Endometrial microvascular endothelial cells (primary cell): ENCODE measurements around the gene LRMDA. TPM values are rescaled to one million over a fixed set of nuclear protein-coding genes. Genes with fewer than 3 reads are reported as not detected.

Experiments used
- in situ Hi-C: cut with HindIII; loops from 2 replicates; pipeline ENCODE4 v1.10.0; 2017; ENCODE audit warnings: low sequenced_read_pairs, low pct_unique_long_range_greater_than_20kb; ENCODE audit errors: inconsistent ontology term
- total RNA-seq: library from RNA; depleted of rRNA; stranded (reverse); fragments of >200 nt; gene quantifications from one replicate; pipeline ENCODE4 v1.2.3, GENCODE V29; 2015; ENCODE audit errors: inconsistent ontology term

The LRMDA gene
- total RNA-seq, 1 donor from 2014 or later = 1.2 TPM

DNA sequence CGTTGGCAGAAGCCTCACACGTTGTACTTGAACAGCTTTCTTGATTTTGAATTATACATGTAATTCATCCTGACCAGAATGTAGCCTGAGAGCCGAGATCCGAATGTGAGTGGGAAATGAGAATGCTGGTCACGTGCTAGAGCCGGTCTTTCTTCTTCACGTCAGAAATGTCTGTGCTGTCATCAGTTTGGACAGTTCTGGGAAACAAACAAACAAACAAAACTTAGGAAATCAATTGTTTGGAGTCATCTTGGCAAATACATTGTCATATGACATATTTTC lies 729.8 kb downstream of the LRMDA start:
- in situ Hi-C loops = no loop called here

DNA sequence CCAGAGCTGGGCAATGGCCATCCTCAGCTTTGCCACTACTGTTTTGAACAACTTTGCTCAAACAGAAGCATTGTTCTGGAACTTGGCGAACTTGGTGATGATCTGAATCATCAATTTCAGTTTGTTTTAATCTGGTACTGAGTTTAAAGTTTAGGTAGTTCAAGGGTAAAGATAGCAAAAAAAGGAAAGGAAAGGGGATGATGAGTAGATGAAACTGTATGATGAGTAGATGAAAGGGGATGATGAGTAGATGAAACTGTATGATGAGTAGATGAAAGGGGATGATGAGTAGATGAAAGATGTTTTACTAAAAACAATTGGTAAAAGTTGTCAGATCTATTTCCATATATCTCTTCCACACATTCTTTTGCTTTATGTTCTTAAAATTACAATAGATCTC lies 737.0 kb downstream of the LRMDA start:
- in situ Hi-C loops = no loop called here

DNA sequence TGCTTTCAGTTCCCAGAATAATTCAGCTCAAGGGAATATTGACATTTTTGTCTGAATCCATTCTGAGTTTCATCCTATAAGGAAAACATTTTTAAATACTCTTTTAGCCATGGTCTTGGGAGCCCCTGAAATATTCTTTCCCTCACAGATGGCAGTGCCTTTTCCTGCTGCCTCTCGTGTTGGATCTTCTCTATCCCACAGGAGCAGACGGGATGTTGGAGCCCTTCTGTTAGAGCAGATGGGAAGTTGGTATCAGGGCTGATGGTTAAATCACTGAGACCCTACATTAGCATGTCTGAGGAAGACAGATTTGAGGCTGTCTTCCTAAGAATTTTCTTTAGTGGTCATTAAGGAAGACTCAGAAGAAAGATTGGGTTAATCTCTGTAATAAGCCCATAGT lies 737.8 kb downstream of the LRMDA start:
- in situ Hi-C loops = no loop called here

DNA sequence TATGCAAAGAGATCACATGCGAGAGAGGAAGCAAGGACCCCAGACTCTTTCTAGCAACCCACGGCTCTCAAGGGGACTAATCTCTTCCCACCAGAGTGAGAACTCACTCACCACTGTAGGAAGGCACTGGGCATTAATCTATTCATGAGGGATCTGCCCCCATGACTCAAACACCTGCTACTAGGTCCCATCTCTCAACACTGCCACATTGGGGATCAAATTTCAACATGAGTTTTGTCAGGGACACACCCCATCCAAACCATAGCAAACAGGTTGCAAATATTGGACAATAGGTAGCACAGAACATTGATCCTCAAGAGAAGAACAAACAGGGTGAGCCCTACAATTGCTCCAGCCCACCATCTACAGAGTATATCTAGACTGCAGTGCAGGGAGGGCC lies 740.6 kb downstream of the LRMDA start:
- in situ Hi-C loops = no loop called here

DNA sequence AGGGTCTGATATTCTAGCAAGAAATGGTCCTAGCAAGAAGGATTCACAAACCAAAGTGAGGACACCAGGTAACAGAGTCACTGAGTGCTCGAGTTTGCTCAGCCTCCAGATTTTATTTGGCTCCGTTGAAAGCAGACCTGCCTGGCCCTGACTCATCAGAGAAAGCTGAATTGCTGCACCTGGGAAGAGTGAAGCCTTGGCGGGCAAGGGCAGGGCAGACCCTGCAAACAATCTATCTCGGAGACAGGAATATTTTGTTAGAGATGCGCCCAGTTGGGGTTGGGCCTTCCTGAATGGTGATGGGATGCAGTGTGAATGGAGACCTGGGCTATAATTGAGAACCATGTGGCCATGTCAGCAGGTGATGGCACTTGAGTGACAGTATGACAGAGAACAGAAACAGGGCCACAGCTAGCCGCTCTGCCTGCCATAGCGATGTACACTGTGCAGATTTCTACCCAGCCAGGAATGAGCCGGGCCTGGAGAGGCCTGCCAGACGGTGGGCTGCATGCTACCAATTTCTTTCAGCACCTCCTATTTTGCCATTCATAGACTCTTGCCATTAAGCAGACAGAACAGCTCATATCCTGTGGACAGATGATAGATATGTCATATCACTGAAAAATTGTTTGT lies 744.2 kb downstream of the LRMDA start:
- in situ Hi-C loops = no loop called here

DNA sequence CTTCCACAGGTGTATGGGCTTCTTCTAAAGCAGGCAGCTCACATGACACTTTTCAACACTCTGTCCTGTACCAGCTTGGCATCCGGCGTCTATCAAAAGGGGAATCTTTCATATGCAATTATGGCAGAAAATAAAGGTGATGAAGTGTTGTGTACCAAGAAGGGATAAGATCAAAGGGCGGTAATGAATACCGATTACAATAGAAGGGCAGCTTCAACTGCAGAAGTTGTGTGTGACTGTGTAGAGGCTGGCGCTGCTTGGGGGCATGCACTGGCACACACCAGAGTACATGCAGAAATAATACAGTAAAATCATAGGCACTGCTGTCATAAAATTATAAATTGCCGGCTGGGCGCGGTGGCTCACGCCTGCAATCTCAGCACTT lies 744.7 kb downstream of the LRMDA start:
- in situ Hi-C loops = no loop called here

DNA sequence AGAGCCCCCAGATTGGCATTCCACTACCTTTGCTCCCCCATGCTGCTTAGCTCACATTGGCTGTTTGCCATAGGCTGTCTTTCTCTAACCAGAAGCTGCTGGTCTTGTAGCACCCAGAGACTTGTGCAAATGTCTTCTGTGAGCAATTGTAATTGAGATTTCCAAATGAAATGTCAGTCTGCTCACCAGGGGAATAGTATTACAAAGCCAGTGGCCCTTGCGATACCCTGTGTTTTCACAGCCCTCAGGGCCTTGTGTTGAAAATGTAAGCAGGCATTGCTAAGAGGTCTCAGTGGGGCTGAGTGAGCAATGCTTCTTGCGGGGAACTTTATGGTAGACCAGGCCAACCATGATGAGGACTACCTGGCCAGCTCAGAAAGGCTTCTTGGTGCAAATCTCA lies 746.5 kb downstream of the LRMDA start:
- in situ Hi-C loops = no loop called here

DNA sequence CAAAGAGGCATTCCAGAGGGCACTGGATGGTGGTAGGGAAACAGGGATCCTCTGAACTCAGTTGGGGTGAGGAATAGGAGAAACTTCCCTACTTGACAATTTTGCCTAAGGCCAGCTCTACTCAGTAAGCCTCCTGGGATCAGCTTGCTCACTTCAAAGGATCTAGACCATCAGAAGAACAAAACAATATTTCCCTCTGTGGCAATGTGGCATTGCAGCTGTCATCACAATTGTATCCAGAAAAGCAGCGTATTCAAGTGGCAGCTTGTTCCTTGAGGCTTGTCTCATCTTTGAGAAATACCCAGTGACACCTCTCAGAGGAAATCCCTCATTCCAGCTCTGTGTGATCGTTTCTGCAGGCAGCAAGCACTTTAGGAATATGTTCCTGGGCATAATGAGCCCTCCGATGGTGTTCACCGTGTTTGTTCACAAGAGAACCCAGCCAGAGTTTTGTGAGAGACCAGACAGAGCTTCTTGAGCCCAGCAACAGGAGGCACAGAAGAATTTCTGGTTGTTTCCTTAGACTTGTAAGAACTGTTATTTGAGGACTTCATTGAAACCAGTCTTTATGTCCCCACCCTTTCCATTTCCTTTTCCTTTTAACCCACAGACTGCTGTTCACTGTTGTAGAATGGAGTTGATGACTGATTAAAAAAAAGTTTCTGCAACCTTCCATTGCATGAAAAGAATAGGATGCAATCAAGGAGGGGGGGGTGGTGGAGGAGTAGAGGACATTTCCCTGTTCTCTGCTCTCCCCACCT lies 747.3 kb downstream of the LRMDA start:
- in situ Hi-C loops = no loop called here

DNA sequence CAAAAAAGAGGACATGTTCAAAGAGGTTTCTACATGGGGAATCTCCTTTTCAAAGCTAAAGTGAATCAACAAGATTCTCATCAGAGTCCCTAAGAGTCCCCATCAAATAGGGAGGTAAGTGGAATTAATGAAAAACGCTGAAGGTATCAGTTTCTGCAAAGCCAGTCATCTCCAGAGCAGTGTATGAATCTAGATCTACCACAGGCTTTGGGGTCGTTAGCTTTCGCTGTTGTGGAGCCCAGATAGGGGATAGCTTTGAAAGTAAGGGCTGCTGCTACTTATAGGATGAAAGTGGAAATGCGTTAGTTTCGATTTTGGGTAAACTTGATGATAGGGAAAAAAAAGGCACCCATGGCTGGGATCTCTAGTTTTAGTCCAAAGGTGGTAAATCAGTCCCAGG lies 748.4 kb downstream of the LRMDA start:
- in situ Hi-C loops = no loop called here

DNA sequence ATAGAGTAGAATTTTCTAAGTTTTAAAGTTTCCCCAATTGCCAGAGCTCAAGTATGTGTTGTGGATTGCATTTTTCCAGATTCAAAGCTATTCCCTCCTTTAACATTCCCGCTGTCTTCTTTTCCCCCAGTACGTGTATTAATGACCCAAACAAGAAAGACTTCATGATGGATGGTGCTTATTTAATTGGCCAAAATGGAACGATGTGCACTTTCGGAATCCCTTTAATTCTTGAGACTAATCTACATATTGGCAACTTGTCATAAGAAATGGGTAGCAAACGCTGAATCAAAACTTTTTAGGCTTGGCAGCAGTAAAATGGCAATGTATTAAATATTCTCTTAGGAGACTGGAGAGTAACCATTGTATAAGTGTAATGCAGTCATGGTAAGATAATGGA lies 753.2 kb downstream of the LRMDA start:
- in situ Hi-C loops = no loop called here

DNA sequence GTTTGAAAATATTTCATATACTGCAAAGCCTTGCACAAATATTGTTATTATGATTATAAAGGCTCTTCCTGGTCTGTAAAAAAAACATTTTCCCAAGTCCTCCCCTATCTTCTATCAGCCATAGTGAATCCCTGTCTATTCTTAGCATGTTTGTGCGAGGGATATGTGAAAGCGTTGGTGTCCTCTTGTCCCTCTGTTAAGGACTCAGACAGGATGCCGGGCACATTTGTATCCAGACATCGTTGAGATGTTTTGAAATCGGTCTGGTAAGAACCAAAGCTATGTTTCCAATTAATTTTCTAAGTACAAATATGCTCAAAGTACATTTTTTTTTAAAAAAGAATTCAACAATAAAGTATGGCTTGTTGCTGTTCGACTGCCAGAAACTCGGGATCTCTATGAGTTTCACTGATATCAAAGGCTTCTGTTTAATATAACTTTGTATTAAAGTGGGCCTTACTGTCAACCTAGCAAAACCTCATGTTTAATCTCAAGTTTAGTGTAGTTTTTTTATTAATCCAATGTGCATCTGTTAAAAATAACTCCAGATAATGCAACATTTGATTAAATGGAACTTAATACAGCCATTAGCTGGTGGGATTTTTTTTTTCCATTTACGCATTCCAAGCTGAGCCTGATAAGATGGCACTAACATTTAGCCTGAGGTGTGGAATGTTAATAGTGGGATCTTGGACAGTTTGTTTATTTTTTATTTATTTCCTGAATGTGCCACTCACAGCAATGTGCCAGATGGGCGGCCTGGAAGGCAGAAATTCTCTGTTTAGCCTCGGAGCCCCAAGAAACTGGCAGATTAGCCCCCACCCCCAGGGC lies 754.3 kb downstream of the LRMDA start:
- in situ Hi-C loops = no loop called here

DNA sequence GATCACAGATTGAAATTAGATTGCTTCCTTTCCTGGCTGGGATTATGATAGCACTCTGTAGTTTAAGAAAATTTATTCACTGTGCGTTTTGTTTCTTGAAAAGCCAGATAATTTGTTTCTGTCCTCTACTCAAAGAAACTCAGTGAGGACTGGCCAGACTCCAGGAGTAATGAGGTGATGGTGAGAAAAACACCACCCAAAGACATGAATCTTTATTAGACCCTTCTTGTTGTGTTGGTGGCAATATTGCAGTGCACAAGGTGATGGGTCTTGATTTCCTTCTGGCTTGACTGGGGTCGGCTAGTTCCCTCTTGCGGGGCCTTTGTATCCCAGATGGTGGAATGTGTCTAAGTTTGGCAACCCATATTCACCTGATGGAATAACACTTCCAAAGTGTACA lies 756.8 kb downstream of the LRMDA start:
- in situ Hi-C loops = no loop called here

DNA sequence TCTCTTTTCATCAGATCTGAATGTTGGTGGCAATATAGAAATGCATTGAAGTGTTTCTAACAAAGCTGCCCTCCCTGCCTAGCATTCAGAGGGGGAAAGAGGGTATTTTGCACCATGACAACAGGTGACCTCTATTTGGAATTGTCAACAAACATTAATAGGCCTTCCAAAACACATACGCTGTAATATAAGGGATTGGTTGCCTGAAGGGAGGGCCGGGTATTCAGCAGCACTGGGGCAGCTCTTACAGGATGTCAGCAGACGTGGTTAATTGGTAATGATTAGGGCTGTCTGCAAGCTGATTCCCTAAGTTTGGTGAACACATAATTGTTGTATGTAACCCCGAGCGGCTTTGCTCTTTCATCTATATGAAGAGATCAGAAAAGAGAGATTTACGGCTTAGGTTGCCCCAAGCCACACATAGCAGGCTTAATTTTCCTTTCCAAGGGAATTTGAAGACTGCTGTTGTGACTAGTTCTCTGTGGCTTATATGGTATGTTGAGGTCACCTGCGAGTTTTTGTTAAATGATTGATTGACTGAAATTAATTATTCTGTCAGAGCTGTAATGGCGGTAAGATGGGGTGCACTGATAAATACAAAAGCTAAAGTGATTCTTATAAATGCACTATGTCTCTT lies 759.3 kb downstream of the LRMDA start:
- in situ Hi-C loops = no loop called here

DNA sequence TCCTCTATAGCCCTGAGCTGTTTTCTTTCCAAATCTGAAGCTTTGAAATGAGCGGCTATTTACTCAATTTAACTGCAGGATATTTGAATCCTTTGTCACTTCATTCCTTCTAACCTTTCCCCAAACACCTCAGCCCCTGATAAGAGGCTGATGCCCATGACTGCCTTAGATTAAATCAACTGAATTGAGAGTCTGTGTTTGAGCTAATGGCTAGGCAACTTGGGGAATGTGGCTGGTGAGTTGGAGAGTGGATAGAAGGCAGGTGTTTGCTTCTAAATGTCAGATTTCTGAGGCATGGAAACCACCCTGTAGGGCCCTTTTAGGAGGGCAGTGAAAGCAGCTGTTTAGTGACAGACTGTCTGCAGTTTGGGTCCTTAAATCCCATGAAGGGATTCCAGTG lies 759.9 kb downstream of the LRMDA start:
- in situ Hi-C loops = no loop called here

DNA sequence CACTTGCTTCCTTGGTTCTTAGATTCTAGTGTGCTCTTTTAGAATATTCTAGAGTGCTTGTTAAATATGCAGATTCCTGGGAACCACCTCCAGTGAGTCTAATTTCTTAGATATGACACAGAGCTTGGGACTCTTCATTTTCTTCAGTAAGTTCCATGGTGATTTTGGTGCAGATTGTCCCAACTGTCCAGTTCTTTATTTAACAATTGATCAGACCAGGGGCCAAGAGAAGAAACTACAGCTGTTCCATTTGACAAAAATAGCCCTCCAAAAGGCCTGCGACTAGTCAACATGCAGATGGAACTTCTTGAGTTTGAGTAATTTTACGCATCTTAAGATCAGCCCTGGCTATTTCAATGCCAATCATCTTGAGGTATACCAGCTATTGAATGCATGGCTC lies 760.7 kb downstream of the LRMDA start:
- in situ Hi-C loops = no loop called here

DNA sequence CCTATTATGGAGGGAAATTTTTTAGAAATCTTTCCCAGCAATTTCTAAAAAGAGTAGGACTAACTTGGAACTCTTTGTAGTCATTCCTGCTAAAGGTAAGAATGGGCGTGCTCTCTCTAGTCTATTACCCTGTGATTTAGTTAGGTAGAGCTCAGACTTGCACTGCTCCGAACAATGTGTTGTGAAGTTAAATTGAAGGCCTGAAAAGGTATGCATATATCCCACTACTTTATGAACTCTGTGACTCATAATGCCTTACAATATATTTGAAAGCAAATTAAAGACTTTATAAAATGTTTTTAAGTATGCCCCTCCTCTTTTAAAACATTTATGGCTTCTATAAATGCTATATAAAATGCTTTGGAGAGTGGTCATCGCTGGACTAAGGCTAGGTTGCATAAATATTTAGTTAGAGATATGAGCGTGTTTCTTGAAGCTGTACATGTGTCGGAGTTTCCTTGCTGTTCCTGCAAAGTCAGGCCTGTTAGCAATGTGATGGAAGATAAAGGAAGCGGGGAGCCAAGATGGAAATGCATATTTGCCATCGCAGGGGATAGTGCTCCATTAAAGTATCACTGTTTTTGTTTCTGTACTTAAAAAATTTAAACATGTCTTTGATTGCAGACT lies 761.4 kb downstream of the LRMDA start:
- in situ Hi-C loops = no loop called here

DNA sequence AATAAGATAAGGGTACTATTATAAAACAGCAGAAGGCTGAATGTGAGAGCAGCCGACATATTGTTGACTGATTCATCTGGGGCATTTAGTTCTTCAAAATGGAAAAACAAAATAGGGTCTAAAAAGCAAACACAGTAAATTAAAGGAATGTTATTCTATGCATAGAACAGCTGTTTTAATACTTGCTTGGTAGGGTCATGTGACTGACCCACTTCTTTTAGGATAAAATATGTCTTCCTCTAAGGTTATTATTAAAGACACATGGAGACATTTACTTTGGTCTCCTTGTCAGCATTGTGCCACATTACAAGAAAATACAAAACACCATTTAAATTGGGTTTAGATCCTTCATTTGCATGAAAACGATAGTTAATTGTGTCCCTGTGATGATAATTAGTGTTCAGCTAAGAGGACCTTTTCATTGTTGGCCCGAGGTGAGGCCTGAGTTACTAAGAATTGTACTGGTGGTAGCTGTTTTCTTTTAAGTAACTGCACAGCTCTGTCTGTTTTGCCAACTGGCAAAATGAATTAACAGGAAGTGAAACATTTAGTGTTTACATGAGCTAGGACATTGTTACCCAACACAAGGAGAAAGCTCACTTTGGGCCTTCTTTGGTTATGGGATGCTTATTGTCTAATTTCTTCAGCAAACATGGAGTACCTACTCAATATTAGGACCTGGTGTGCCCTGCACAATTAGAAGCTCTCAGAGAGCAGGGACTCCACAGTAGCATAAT lies 764.4 kb downstream of the LRMDA start:
- in situ Hi-C loops = no loop called here

DNA sequence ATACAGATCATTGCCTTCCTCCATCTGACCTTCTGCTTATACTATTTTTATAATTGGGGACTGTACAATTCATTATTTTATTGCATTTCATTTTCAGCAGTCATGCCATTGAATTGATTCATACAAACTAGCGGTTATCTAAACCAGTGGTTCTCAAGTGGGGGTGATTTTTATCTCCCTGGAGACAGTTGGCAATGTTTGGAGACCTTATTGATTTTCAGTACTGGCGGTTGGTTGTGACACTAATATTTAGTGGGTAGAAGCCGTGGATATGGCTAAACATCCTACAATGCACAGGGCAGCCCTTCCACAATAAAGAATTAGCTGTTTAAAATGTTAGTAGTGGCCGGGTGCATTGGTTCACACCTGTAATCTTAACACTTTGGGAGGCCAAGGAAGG lies 765.9 kb downstream of the LRMDA start:
- in situ Hi-C loops = no loop called here
